Endothelial cell of umbilical vein (primary cell): Measurements from ENCODE around the gene SNN. TPM values are rescaled to one million over a fixed set of nuclear protein-coding genes. Genes with fewer than 3 reads are reported as not detected.

Source experiments
- BruUV-seq: library from RNA; stranded (reverse); fragments of 400-500 nt; replicated peaks from 2 replicates; lab custom pipeline; 2021; lab: Mats Ljungman, UMichigan
- CTCF ChIA-PET: fragments of 300-600, 350-600 bp; sonication (Branson Sonifier 250); formaldehyde crosslinking; loops from one replicate; lab custom pipeline; 2021; ENCODE audit warnings: antibody characterized with exemption, inconsistent platforms; lab: Charles Lee
- POLR2A ChIA-PET: fragments of 300-600, 350-600 bp; sonication (Branson Sonifier 250); formaldehyde crosslinking; loops from one replicate; lab custom pipeline; 2021; ENCODE audit warnings: antibody characterized with exemption, inconsistent platforms; lab: Charles Lee
- DNase-seq: peaks from one replicate; pipeline ENCODE4 v3.0.0-alpha.2; 2011; ENCODE audit warnings: low read depth, low spot score
- FAIRE-seq: peaks from 2 replicates; lab custom pipeline; 2011; peaks lifted over from hg19 to GRCh38; lab: Jason Lieb, UNC
- H2AFZ ChIP-seq: 2 replicates; pipeline ENCODE4 v1.6.0; 2012; ENCODE audit warnings: low read depth, low read length, control low read depth, inconsistent platforms
- H3K27ac ChIP-seq: 2 replicates; pipeline ENCODE4 v1.5.1; 2011; ENCODE audit warnings: low read depth, mild to moderate bottlenecking, control low read depth, low read length, moderate library complexity; ENCODE audit not compliant: insufficient read depth
- H3K27me3 ChIP-seq, 2 experiments: 2 replicates each; pipeline versions ENCODE4 v1.6.0 to v1.6.1; 2011; ENCODE audit warnings: low read length in 2 of 2, mixed read lengths in 1 of 2; ENCODE audit not compliant: control insufficient read depth in 2 of 2, insufficient read depth in 2 of 2
- H3K36me3 ChIP-seq, 2 experiments: 2 replicates in 1 of 2; 3 replicates in 1 of 2; pipeline ENCODE4 v1.5.1; 2011; ENCODE audit warnings: low read length in 2 of 2, mild to moderate bottlenecking in 1 of 2, moderate library complexity in 1 of 2; ENCODE audit not compliant: control insufficient read depth in 2 of 2, insufficient read depth in 2 of 2; ENCODE audit errors: extremely low read depth in 1 of 2
- H3K4me1 ChIP-seq: 3 replicates; pipeline ENCODE4 v1.5.1; 2011; ENCODE audit warnings: mild to moderate bottlenecking, low read length; ENCODE audit not compliant: control insufficient read depth, insufficient read depth; ENCODE audit errors: extremely low read depth
- H3K4me2 ChIP-seq: 2 replicates; pipeline ENCODE4 v1.6.1; 2011; ENCODE audit warnings: low read length, control low read depth, mixed read lengths; ENCODE audit not compliant: insufficient read depth
- H3K4me3 ChIP-seq, 3 experiments: fragments of 200-600 bp in 1 of 3; sonication (generic), shearing (Covaris generic) in 1 of 3; replicated peaks in 1 of 3; 2 replicates each; pipeline ENCODE4 v1.5.1; 2011 to 2016; ENCODE audit warnings: control low read depth in 3 of 3, low read length in 3 of 3, mild to moderate bottlenecking in 2 of 3, inconsistent platforms in 1 of 3, low read depth in 1 of 3, moderate library complexity in 1 of 3; ENCODE audit not compliant: insufficient read depth in 1 of 3
- H3K79me2 ChIP-seq: 2 replicates; pipeline ENCODE4 v1.6.0; 2012; ENCODE audit warnings: low read length, inconsistent platforms; ENCODE audit not compliant: control insufficient read depth, insufficient read depth
- H3K9ac ChIP-seq: replicated peaks from 2 replicates; pipeline ENCODE3; 2011; ENCODE audit warnings: low read length, control low read depth; ENCODE audit not compliant: insufficient read depth; ENCODE audit errors: extremely low read depth
- H3K9me1 ChIP-seq: replicated peaks from 3 replicates; pipeline ENCODE4 v1.6.0; 2011; ENCODE audit warnings: mild to moderate bottlenecking, low read length; ENCODE audit not compliant: control insufficient read depth, insufficient read depth; ENCODE audit errors: extremely low read depth
- H3K9me3 ChIP-seq: replicated peaks from 2 replicates; pipeline ENCODE4 v1.5.1; 2012; ENCODE audit warnings: low read length, inconsistent platforms; ENCODE audit not compliant: control insufficient read depth, insufficient read depth
- H4K20me1 ChIP-seq: replicated peaks from 2 replicates; pipeline ENCODE3; 2011; ENCODE audit warnings: mild to moderate bottlenecking, low read length; ENCODE audit not compliant: control insufficient read depth, insufficient read depth; ENCODE audit errors: extremely low read depth
- CTCF ChIP-seq, 2 donors: IDR thresholded peaks; 1 replicate in 1 of 2; 2 replicates in 1 of 2; pipeline ENCODE4 v1.5.1; 2011; ENCODE audit warnings: low read length in 2 of 2, mild to moderate bottlenecking in 2 of 2, moderate library complexity in 2 of 2, control low read depth in 1 of 2, inconsistent platforms in 1 of 2, low read depth in 1 of 2; ENCODE audit not compliant: insufficient read depth in 1 of 2; ENCODE audit errors: extremely low read depth in 1 of 2
- EZH2 ChIP-seq: IDR thresholded peaks from 2 replicates; pipeline ENCODE4 v1.6.1; 2012; ENCODE audit warnings: borderline replicate concordance, low read depth, mild to moderate bottlenecking, moderate library complexity, low read length, inconsistent platforms; ENCODE audit not compliant: severe bottlenecking
- FOS ChIP-seq: IDR thresholded peaks from 2 replicates; pipeline ENCODE4 v1.6.1; 2011; ENCODE audit warnings: mild to moderate bottlenecking, low read length, moderate library complexity, borderline replicate concordance; ENCODE audit not compliant: insufficient read depth
- GATA2 ChIP-seq: IDR thresholded peaks from 2 replicates; pipeline ENCODE4 v1.7.0; 2011; ENCODE audit warnings: low read depth, mild to moderate bottlenecking, moderate library complexity, mixed read lengths, low read length; ENCODE audit not compliant: insufficient read length, insufficient read depth
- JUN ChIP-seq: IDR thresholded peaks from 2 replicates; pipeline ENCODE4 v1.6.1; 2011; ENCODE audit warnings: borderline replicate concordance, low read depth; ENCODE audit not compliant: insufficient read length, insufficient read depth
- MAX ChIP-seq: IDR thresholded peaks from 2 replicates; pipeline ENCODE4 v1.6.1; 2011; ENCODE audit not compliant: insufficient read depth, insufficient read length
- MYC ChIP-seq: IDR thresholded peaks from one replicate; pipeline ENCODE4 v1.6.1; 2011; ENCODE audit warnings: mild to moderate bottlenecking, low read depth, low read length
- POLR2A ChIP-seq: IDR thresholded peaks from 2 replicates; pipeline ENCODE4 v1.6.1; 2012; ENCODE audit warnings: low read depth, mild to moderate bottlenecking, control low read depth, low read length
- POLR2AphosphoS5 ChIP-seq: IDR thresholded peaks from 2 replicates; pipeline ENCODE4 v1.6.1; 2012; ENCODE audit warnings: low read depth, mild to moderate bottlenecking, control low read depth, low read length, moderate library complexity; ENCODE audit not compliant: insufficient read depth
- dilution Hi-C: fragments of 300-500 bp; cut with MboI; formaldehyde crosslinking; loops from one replicate; pipeline ENCODE4 v1.15.0; 2019; ENCODE audit warnings: low sequenced_read_pairs; ENCODE audit not compliant: extremely low pct_ligation_motif_present
- intact Hi-C: fragments of 100-400 bp; cut with micrococcal nuclease; formaldehyde crosslinking; loops from one replicate; pipeline ENCODE4 v1.10.0; 2022
- polyA plus RNA-seq, 4 experiments: library from polyadenylated mRNA; depleted of rRNA in 3 of 4; stranded (reverse) in 3 of 4; unstranded in 1 of 4; fragments of >200 nt; gene quantifications; 2 replicates each; pipeline versions ENCODE4 v1.2.1 to v1.2.3, GENCODE V29; 2011 to 2012; ENCODE audit warnings: missing spikeins in 1 of 4
- total RNA-seq: library from RNA; stranded (reverse); gene quantifications from 2 replicates; pipeline ENCODE4 v1.2.3, GENCODE V29; 2021

Gene SNN
- total and polyA plus RNA-seq, 2 donors (not counting 3 experiments of a cell fraction or from before 2014, with no cell fraction given), result 17.7 to 24.1 TPM

- ChIA-PET POLR2A (no interaction called here), CTCF (no interaction called here)
- intact Hi-C loops, result no loop called here
- TF ChIP-seq POLR2AphosphoS5, result no peak
- TF ChIP-seq FOS, result no peak
- no peak for TF ChIP-seq POLR2A
- no peak for TF ChIP-seq CTCF (IDR thresholded peaks at IDR 0.05; ENCODE audit: extremely low read depth in 1 of 2, insufficient read depth in 1 of 2, low read depth in 1 of 2, low read length in 2 of 2)
- no peak for TF ChIP-seq MYC
- no peak for TF ChIP-seq GATA2
- no peak for TF ChIP-seq JUN
- TF ChIP-seq EZH2, result no peak
- TF ChIP-seq MAX, result no peak
- H3K36me3 ChIP-seq, result peaks cover 18 to 20% of the 10 kb centered on the region in 2 experiments
- no peaks in the 10 kb centered on the region for H3K9me1 ChIP-seq
- no peaks in the 10 kb centered on the region for H4K20me1 ChIP-seq
- FAIRE-seq, result no peak
- H3K9me3 ChIP-seq, result no peaks in the 10 kb centered on the region
- dilution Hi-C loops, result no loop called here
- no peak overlapping the region for H3K27ac ChIP-seq
- H3K27me3 ChIP-seq, result no peaks in the 10 kb centered on the region
- H2AFZ ChIP-seq, result no peak overlapping the region
- no TSS peak for BruUV-seq
- H3K4me1 ChIP-seq, result no peaks in the 10 kb centered on the region
- H3K4me2 ChIP-seq, result no peak overlapping the region
- DNase-seq, result no peak
- no peak overlapping the region for H3K4me3 ChIP-seq
- H3K9ac ChIP-seq, result no peak overlapping the region
- H3K79me2 ChIP-seq, result peaks cover 4% of the 10 kb centered on the region
Observed at GRCh38 chr16:11688520-11688886, 20.2 kb downstream of the SNN start.
